GM23338 (cell line): Measurements from ENCODE around the gene SLC26A6. TPM values are rescaled to one million over a fixed set of nuclear protein-coding genes. Genes with fewer than 3 reads are reported as not detected.

Source experiments
- ATAC-seq: fragments of 200-7000 bp; cut with Tn5 transposase; 3 replicates; pipeline ENCODE4 v1.9.1; 2020
- DNase-seq: peaks from one replicate; pipeline ENCODE4 v3.0.0-alpha.2; 2015; ENCODE audit warnings: low spot score
- H2AFZ ChIP-seq: fragments of 200-600 bp; sonication (generic); 2 replicates; pipeline ENCODE4 v1.8.0; 2016; ENCODE audit warnings: antibody characterized with exemption, mild to moderate bottlenecking, moderate library complexity
- H3F3A ChIP-seq: fragments of 200-600 bp; sonication (generic); replicated peaks from 2 replicates; pipeline ENCODE4 v1.8.0; 2017; ENCODE audit warnings: antibody characterized with exemption, mixed run types, low read depth
- H3K27ac ChIP-seq: fragments of 200-600 bp; sonication (generic); 2 replicates; pipeline ENCODE4 v1.6.1; 2016; ENCODE audit warnings: low read depth
- H3K27me3 ChIP-seq: fragments of 200-600 bp; sonication (generic); 2 replicates; pipeline ENCODE4 v1.8.0; 2016; ENCODE audit warnings: mild to moderate bottlenecking, mixed run types, moderate library complexity; ENCODE audit not compliant: insufficient read depth
- H3K36me3 ChIP-seq: fragments of 200-600 bp; sonication (generic); 2 replicates; pipeline ENCODE4 v1.8.0; 2016; ENCODE audit warnings: mild to moderate bottlenecking; ENCODE audit not compliant: insufficient read depth
- H3K4me1 ChIP-seq: fragments of 200-600 bp; sonication (generic); 2 replicates; pipeline ENCODE4 v1.8.0; 2016; ENCODE audit warnings: mild to moderate bottlenecking, moderate library complexity; ENCODE audit not compliant: insufficient read depth
- H3K4me2 ChIP-seq: fragments of 200-600 bp; sonication (generic); 2 replicates; pipeline ENCODE4 v1.7.1; 2017; ENCODE audit warnings: mixed run types
- H3K4me3 ChIP-seq: fragments of 200-600 bp; sonication (generic); 2 replicates; pipeline ENCODE4 v1.6.1; 2016; ENCODE audit warnings: mixed run types
- H3K79me2 ChIP-seq: fragments of 200-600 bp; sonication (generic); replicated peaks from 2 replicates; pipeline ENCODE4 v1.8.0; 2017; ENCODE audit warnings: mild to moderate bottlenecking; ENCODE audit not compliant: insufficient read depth
- H3K9me2 ChIP-seq: fragments of 200-600 bp; sonication (generic); 2 replicates; pipeline ENCODE4 v1.8.0; 2017; ENCODE audit not compliant: insufficient read depth
- H4K20me1 ChIP-seq: fragments of 200-600 bp; sonication (generic); replicated peaks from 2 replicates; pipeline ENCODE4 v1.8.0; 2017; ENCODE audit warnings: mild to moderate bottlenecking; ENCODE audit not compliant: insufficient read depth
- H3K27ac Mint-ChIP-seq: 2 replicates; pipeline ENCODE4 v1.8.0; 2020; ENCODE audit warnings: inconsistent platforms, mild to moderate bottlenecking, moderate library complexity, mixed read lengths
- H3K27me3 Mint-ChIP-seq: 3 replicates; pipeline ENCODE4 v1.8.0; 2022; ENCODE audit warnings: low read depth, mild to moderate bottlenecking, moderate library complexity, mixed read lengths, inconsistent platforms; ENCODE audit not compliant: insufficient read depth, poor library complexity
- H3K36me3 Mint-ChIP-seq: 3 replicates; pipeline ENCODE4 v1.8.0; 2021; ENCODE audit warnings: low read depth, mild to moderate bottlenecking, inconsistent platforms, moderate library complexity, mixed read lengths
- H3K4me1 Mint-ChIP-seq: 3 replicates; pipeline ENCODE4 v1.8.0; 2020; ENCODE audit warnings: mild to moderate bottlenecking, inconsistent platforms, mixed read lengths
- H3K4me3 Mint-ChIP-seq: 3 replicates; pipeline ENCODE4 v1.8.0; 2021; ENCODE audit warnings: moderate library complexity, mild to moderate bottlenecking, inconsistent platforms, mixed read lengths
- H3K9me3 Mint-ChIP-seq: 3 replicates; pipeline ENCODE4 v1.8.0; 2020; ENCODE audit warnings: moderate library complexity, mild to moderate bottlenecking, inconsistent platforms, mixed read lengths
- CREB1 ChIP-seq: fragments of 250-450 bp; sonication (Bioruptor Pico); IDR thresholded peaks from 2 replicates; pipeline ENCODE4 v1.5.0; 2020; ENCODE audit warnings: low read depth, mild to moderate bottlenecking, moderate library complexity
- CTCF ChIP-seq, 2 experiments: fragments of 200-600 bp in 1 of 2; sonication (generic) in 1 of 2; conservative IDR thresholded peaks; 2 replicates each; pipeline versions ENCODE4 v1.5.1 to v1.6.1; 2016 to 2017; ENCODE audit warnings: antibody characterized with exemption in 2 of 2, low read depth in 2 of 2, mild to moderate bottlenecking in 2 of 2, moderate library complexity in 1 of 2
- ETS1 ChIP-seq: IDR thresholded peaks from 2 replicates; pipeline ENCODE4 v1.6.1; 2016; ENCODE audit warnings: antibody characterized with exemption
- EZH2 ChIP-seq: fragments of 200-600 bp; sonication (generic); IDR thresholded peaks from one replicate; pipeline ENCODE4 v1.8.0; 2017; ENCODE audit warnings: antibody characterized with exemption, mild to moderate bottlenecking, low read depth; ENCODE audit not compliant: unreplicated experiment
- JUNB ChIP-seq: IDR thresholded peaks from one replicate; pipeline ENCODE4 v1.6.1; 2016; ENCODE audit warnings: antibody characterized with exemption; ENCODE audit not compliant: unreplicated experiment
- POLR2AphosphoS5 ChIP-seq: IDR thresholded peaks from 2 replicates; pipeline ENCODE4 v1.6.1; 2016; ENCODE audit warnings: antibody characterized with exemption, low read depth
- REST ChIP-seq: IDR thresholded peaks from one replicate; pipeline ENCODE4 v1.6.1; 2018; ENCODE audit warnings: antibody characterized with exemption; ENCODE audit not compliant: unreplicated experiment
- STAT1 ChIP-seq: IDR thresholded peaks from one replicate; pipeline ENCODE4 v1.6.1; 2016; ENCODE audit warnings: antibody characterized with exemption; ENCODE audit not compliant: unreplicated experiment
- ZNF462 ChIP-seq: fragments of 250-450 bp; sonication (Bioruptor Pico); IDR thresholded peaks from 2 replicates; pipeline ENCODE4 v1.5.0; 2020; ENCODE audit warnings: mild to moderate bottlenecking, moderate library complexity
- polyA plus RNA-seq: library from polyadenylated mRNA; unstranded; fragments of >200 nt; fragmentation: Nextera tagmentation; extraction: Ambion mirVana; gene quantifications from 2 replicates; pipeline ENCODE4 v1.2.1, GENCODE V29; 2016
- total RNA-seq: library from RNA; depleted of rRNA; stranded (reverse); fragments of >200 nt; shearing (Covaris generic); gene quantifications from 2 replicates; pipeline ENCODE4 v1.2.3, GENCODE V29; 2014

SLC26A6 gene
- total and polyA plus RNA-seq, 2 experiments from 2014 or later = 34.3 to 96.4 TPM

- H3K4me2 ChIP-seq = peak overlapping the region; percentile 90
- peaks cover 33% of the 10 kb centered on the region for H3K4me1 Mint-ChIP-seq
- H4K20me1 ChIP-seq = peaks cover 5% of the 10 kb centered on the region
- no peak overlapping the region for H3K27ac Mint-ChIP-seq
- peak overlapping the region; percentile 89 for H3K4me3 Mint-ChIP-seq
- ATAC-seq = no peak
- no peak overlapping the region for H2AFZ ChIP-seq
- H3K9me3 Mint-ChIP-seq = no peaks in the 10 kb centered on the region
- TF ChIP-seq CTCF (conservative IDR thresholded peaks at IDR 0.05; ENCODE audit: low read depth in 2 of 2) (no peak), STAT1 (no peak), EZH2 (no peak), JUNB (no peak), ZNF462 (CRISPR knock-in tag) (no peak), REST (no peak), ETS1 (no peak), POLR2AphosphoS5 (no peak), CREB1 (no peak)
- H3K36me3 Mint-ChIP-seq = peaks cover 41% of the 10 kb centered on the region
- peaks cover 12% of the 10 kb centered on the region for H3K4me1 ChIP-seq
- no peaks in the 10 kb centered on the region for H3K27me3 ChIP-seq
- DNase-seq = no peak
- H3K4me3 ChIP-seq = peak overlapping the region; percentile 93
- H3K9me2 ChIP-seq = no peaks in the 10 kb centered on the region
- H3F3A ChIP-seq = peaks cover 3% of the 10 kb centered on the region; the same call in 1 of the 2 replicates
- H3K36me3 ChIP-seq = peaks cover 4% of the 10 kb centered on the region; the same call in 1 of the 2 replicates
- H3K27ac ChIP-seq = no peak overlapping the region
- H3K27me3 Mint-ChIP-seq = peaks cover 14% of the 10 kb centered on the region
- H3K79me2 ChIP-seq = peaks cover 10% of the 10 kb centered on the region
Measured at GRCh38 chr3:48633743-48634142, 1.5 kb downstream of the SLC26A6 start.
